ENCODE results near the gene ACTN4.
A peak's percentile ranks its signal among the peaks of the same experiment; 100 is the strongest.
"Not testable (repeated sequence)": the region's sequence is repeated elsewhere in the genome, so short reads cannot be mapped to it uniquely, and the experiment has no call there.

Gene ACTN4

GRCh38 chr19:38647368-38647965 is at the start of gene ACTN4:
Gene ACTN4, plus strand, starts transcription at chr19:38647649. Its CDS starts 97 bp downstream, at chr19:38647746.
- peak; percentile 97 for DNase-seq (ENCODE audit: low spot score)

GRCh38 chr19:38599722-38600121 is 47.7 kb upstream of the ACTN4 start:
- no peak for DNase-seq (ENCODE audit: low spot score)

- DNase-seq (ENCODE audit: low spot score), result not testable (repeated sequence)
Measured at GRCh38 chr19:38602856-38603255, 44.6 kb upstream of the ACTN4 start.

- DNase-seq (ENCODE audit: low spot score), result no peak
Measured at GRCh38 chr19:38606131-38606530, 41.3 kb upstream of the ACTN4 start.

GRCh38 chr19:38614289-38614688 is 33.2 kb upstream of the ACTN4 start:
- DNase-seq (ENCODE audit: low spot score), result no peak

- DNase-seq (ENCODE audit: low spot score), result no peak
Measured at GRCh38 chr19:38615007-38615581, 32.4 kb upstream of the ACTN4 start.

GRCh38 chr19:38616265-38616664 is 31.2 kb upstream of the ACTN4 start:
- no peak for DNase-seq (ENCODE audit: low spot score)

- no peak for DNase-seq (ENCODE audit: low spot score)
Measured at GRCh38 chr19:38617283-38617763, 30.1 kb upstream of the ACTN4 start.

- no peak for DNase-seq (ENCODE audit: low spot score)
Measured at GRCh38 chr19:38617764-38618589, 29.5 kb upstream of the ACTN4 start, which contains the start of gene MAP4K1. Gene MAP4K1, minus strand, starts transcription at chr19:38617953. Its CDS starts 58 bp downstream, at chr19:38617895.

- peak; percentile 99 for DNase-seq (ENCODE audit: low spot score)
Measured at GRCh38 chr19:38618590-38619360, 28.7 kb upstream of the ACTN4 start, which contains the start of gene EIF3K. Gene EIF3K, plus strand, starts transcription at chr19:38619188. Its CDS starts 81 bp downstream, at chr19:38619269.

GRCh38 chr19:38619361-38620174 is 27.9 kb upstream of the ACTN4 start:
- DNase-seq (ENCODE audit: low spot score), result no peak

GRCh38 chr19:38624822-38625221 is 22.6 kb upstream of the ACTN4 start:
- DNase-seq (ENCODE audit: low spot score), result no peak

GRCh38 chr19:38626401-38626800 is 21.0 kb upstream of the ACTN4 start:
- no peak for DNase-seq (ENCODE audit: low spot score)

GRCh38 chr19:38629568-38629967 is 17.9 kb upstream of the ACTN4 start:
- no peak for DNase-seq (ENCODE audit: low spot score)

- DNase-seq (ENCODE audit: low spot score), result not testable (repeated sequence)
Measured at GRCh38 chr19:38631301-38631700, 16.1 kb upstream of the ACTN4 start.

- DNase-seq (ENCODE audit: low spot score), result not testable (repeated sequence)
Measured at GRCh38 chr19:38631811-38632475, 15.5 kb upstream of the ACTN4 start.

- DNase-seq (ENCODE audit: low spot score), result no peak
Measured at GRCh38 chr19:38632476-38633213, 14.8 kb upstream of the ACTN4 start.

GRCh38 chr19:38634757-38635482 is 12.5 kb upstream of the ACTN4 start:
- peak; percentile 68 for DNase-seq (ENCODE audit: low spot score)
